ENCODE measurements around the gene OR13C5. TPM values are rescaled to one million over a fixed set of nuclear protein-coding genes. Genes with fewer than 3 reads are reported as not detected.

OR13C5 gene
- total RNA-seq, 1 donor from 2014 or later = not detected

DNA sequence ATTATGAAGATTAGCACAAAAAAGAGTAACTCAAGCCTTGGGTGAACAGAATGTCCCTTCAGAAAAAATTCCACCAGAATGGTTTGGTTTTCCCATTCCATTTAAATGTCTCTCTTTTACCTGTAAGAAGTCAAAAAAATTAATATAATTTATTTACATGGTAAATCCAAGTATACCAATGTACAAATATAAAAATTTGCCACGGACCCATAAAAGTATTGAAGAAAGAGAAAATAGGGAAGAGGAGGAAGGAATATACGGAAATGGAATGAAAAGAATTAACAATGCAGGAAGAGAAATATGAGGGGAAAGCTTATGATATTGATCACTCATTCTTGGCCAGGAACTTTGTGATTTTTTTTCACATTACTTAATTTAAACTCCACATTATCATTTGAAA is 18.9 kb upstream of the OR13C5 start, which contains the start of gene OR13C9:
Gene OR13C9 (minus strand): TSS at position 101 of the 400 bp plus-strand sequence. CDS start 0 bp downstream, at position 101.
- Histone ChIP-seq H2AFZ (ENCODE audit: low read depth, low read length) (no peak within 1 kb of the TSS), H3K9me3 (ENCODE audit: insufficient read depth, low read depth, low read length) (no peaks in the 10 kb centered on the region), H3K36me3 (ENCODE audit: insufficient read depth, low read length) (no peaks in the 10 kb centered on the region), H3K4me2 (ENCODE audit: low read length) (no peak within 1 kb of the TSS), H3K4me3 (ENCODE audit: insufficient read depth, low read depth, low read length) (no peak within 1 kb of the TSS), H4K20me1 (ENCODE audit: insufficient read depth, low read length) (no peaks in the 10 kb centered on the region), H3K9ac (ENCODE audit: low read length) (no peak within 1 kb of the TSS), H3K79me2 (ENCODE audit: insufficient read depth, low read length) (no peaks in the 10 kb centered on the region), H3K4me1 (ENCODE audit: insufficient read depth, low read length) (no peaks in the 10 kb centered on the region), H3K27me3 (ENCODE audit: insufficient read depth, low read length) (no peaks in the 10 kb centered on the region), H3K27ac (ENCODE audit: low read depth, low read length) (no peak within 1 kb of the TSS)
- H3K4me3 Mint-ChIP-seq (ENCODE audit: unreplicated experiment) = no peak within 1 kb of the TSS
- TF ChIP-seq, protein P1, sequence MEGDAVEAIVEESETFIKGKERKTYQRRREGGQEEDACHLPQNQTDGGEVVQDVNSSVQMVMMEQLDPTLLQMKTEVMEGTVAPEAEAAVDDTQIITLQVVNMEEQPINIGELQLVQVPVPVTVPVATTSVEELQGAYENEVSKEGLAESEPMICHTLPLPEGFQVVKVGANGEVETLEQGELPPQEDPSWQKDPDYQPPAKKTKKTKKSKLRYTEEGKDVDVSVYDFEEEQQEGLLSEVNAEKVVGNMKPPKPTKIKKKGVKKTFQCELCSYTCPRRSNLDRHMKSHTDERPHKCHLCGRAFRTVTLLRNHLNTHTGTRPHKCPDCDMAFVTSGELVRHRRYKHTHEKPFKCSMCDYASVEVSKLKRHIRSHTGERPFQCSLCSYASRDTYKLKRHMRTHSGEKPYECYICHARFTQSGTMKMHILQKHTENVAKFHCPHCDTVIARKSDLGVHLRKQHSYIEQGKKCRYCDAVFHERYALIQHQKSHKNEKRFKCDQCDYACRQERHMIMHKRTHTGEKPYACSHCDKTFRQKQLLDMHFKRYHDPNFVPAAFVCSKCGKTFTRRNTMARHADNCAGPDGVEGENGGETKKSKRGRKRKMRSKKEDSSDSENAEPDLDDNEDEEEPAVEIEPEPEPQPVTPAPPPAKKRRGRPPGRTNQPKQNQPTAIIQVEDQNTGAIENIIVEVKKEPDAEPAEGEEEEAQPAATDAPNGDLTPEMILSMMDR (IDR thresholded peaks at IDR 0.05; ENCODE audit: insufficient read depth, low read depth, low read length) = no peak
- no peak for TF ChIP-seq EZH2 (IDR thresholded peaks at IDR 0.05; ENCODE audit: insufficient read depth, low read length)
- FAIRE-seq (no peak), DNase-seq (ENCODE audit: low read depth) (no peak)
- H3K27ac Mint-ChIP-seq (ENCODE audit: unreplicated experiment) = no peak within 1 kb of the TSS
- H3K36me3 Mint-ChIP-seq (ENCODE audit: low read depth, unreplicated experiment) = no peaks in the 10 kb centered on the region
- H3K4me1 Mint-ChIP-seq (ENCODE audit: low read depth, unreplicated experiment) = no peaks in the 10 kb centered on the region
- H3K27me3 Mint-ChIP-seq (ENCODE audit: low read depth, unreplicated experiment) = peaks cover 2% of the 10 kb centered on the region
- peaks cover 4% of the 10 kb centered on the region for H3K9me3 Mint-ChIP-seq (ENCODE audit: unreplicated experiment)

- Histone ChIP-seq H3K9ac (ENCODE audit: low read length) (no peak overlapping the region), H3K4me3 (ENCODE audit: insufficient read depth, low read depth, low read length) (no peak overlapping the region), H3K4me1 (ENCODE audit: insufficient read depth, low read length) (no peaks in the 10 kb centered on the region), H3K27ac (ENCODE audit: low read depth, low read length) (no peak overlapping the region), H3K36me3 (ENCODE audit: insufficient read depth, low read length) (no peaks in the 10 kb centered on the region), H3K9me3 (ENCODE audit: insufficient read depth, low read depth, low read length) (no peaks in the 10 kb centered on the region), H4K20me1 (ENCODE audit: insufficient read depth, low read length) (no peaks in the 10 kb centered on the region), H3K4me2 (ENCODE audit: low read length) (no peak overlapping the region), H3K27me3 (ENCODE audit: insufficient read depth, low read length) (no peaks in the 10 kb centered on the region), H3K79me2 (ENCODE audit: insufficient read depth, low read length) (no peaks in the 10 kb centered on the region), H2AFZ (ENCODE audit: low read depth, low read length) (no peak overlapping the region)
- TF ChIP-seq, protein P1 (IDR thresholded peaks at IDR 0.05; ENCODE audit: insufficient read depth, low read depth, low read length) = no peak
- TF ChIP-seq EZH2 (IDR thresholded peaks at IDR 0.05; ENCODE audit: insufficient read depth, low read length) = no peak
- Mint-ChIP-seq H3K4me1 (ENCODE audit: low read depth, unreplicated experiment) (no peaks in the 10 kb centered on the region), H3K36me3 (ENCODE audit: low read depth, unreplicated experiment) (no peaks in the 10 kb centered on the region), H3K4me3 (ENCODE audit: unreplicated experiment) (no peak overlapping the region), H3K27me3 (ENCODE audit: low read depth, unreplicated experiment) (peaks cover 2% of the 10 kb centered on the region), H3K27ac (ENCODE audit: unreplicated experiment) (no peak overlapping the region), H3K9me3 (ENCODE audit: unreplicated experiment) (peaks cover 4% of the 10 kb centered on the region)
- no peak for DNase-seq (ENCODE audit: low read depth)
- FAIRE-seq = no peak
Observed at GRCh38 chr9:104617418-104617817, 18.2 kb upstream of the OR13C5 start.

- FAIRE-seq = no peak
- H3K36me3 Mint-ChIP-seq (ENCODE audit: low read depth, unreplicated experiment) = no peaks in the 10 kb centered on the region
- no peak for DNase-seq (ENCODE audit: low read depth)
- H3K4me3 ChIP-seq (ENCODE audit: insufficient read depth, low read depth, low read length) = no peak overlapping the region
- H3K9ac ChIP-seq (ENCODE audit: low read length) = no peak overlapping the region
- no peaks in the 10 kb centered on the region for H3K27me3 ChIP-seq (ENCODE audit: insufficient read depth, low read length)
- no peak overlapping the region for H2AFZ ChIP-seq (ENCODE audit: low read depth, low read length)
- H3K4me1 Mint-ChIP-seq (ENCODE audit: low read depth, unreplicated experiment) = no peaks in the 10 kb centered on the region
- no peak overlapping the region for H3K4me3 Mint-ChIP-seq (ENCODE audit: unreplicated experiment)
- no peaks in the 10 kb centered on the region for H3K9me3 ChIP-seq (ENCODE audit: insufficient read depth, low read depth, low read length)
- no peak overlapping the region for H3K4me2 ChIP-seq (ENCODE audit: low read length)
- H3K9me3 Mint-ChIP-seq (ENCODE audit: unreplicated experiment) = peaks cover 4% of the 10 kb centered on the region
- H3K27ac Mint-ChIP-seq (ENCODE audit: unreplicated experiment) = no peak overlapping the region
- no peaks in the 10 kb centered on the region for H3K4me1 ChIP-seq (ENCODE audit: insufficient read depth, low read length)
- TF ChIP-seq EZH2 (IDR thresholded peaks at IDR 0.05; ENCODE audit: insufficient read depth, low read length) = no peak
- TF ChIP-seq, protein P1 (IDR thresholded peaks at IDR 0.05; ENCODE audit: insufficient read depth, low read depth, low read length) = no peak
- no peak overlapping the region for H3K27ac ChIP-seq (ENCODE audit: low read depth, low read length)
- no peaks in the 10 kb centered on the region for H3K36me3 ChIP-seq (ENCODE audit: insufficient read depth, low read length)
- H3K27me3 Mint-ChIP-seq (ENCODE audit: low read depth, unreplicated experiment) = no peaks in the 10 kb centered on the region
- no peaks in the 10 kb centered on the region for H4K20me1 ChIP-seq (ENCODE audit: insufficient read depth, low read length)
- no peaks in the 10 kb centered on the region for H3K79me2 ChIP-seq (ENCODE audit: insufficient read depth, low read length)
Observed at GRCh38 chr9:104611213-104611612, 12.0 kb upstream of the OR13C5 start.
